Measurements from ENCODE around the gene PGK1. TPM values are rescaled to one million over a fixed set of nuclear protein-coding genes. Genes with fewer than 3 reads are reported as not detected.

PGK1 gene
- total RNA-seq, 1 experiment from 2014 or later, result 607 TPM

DNA sequence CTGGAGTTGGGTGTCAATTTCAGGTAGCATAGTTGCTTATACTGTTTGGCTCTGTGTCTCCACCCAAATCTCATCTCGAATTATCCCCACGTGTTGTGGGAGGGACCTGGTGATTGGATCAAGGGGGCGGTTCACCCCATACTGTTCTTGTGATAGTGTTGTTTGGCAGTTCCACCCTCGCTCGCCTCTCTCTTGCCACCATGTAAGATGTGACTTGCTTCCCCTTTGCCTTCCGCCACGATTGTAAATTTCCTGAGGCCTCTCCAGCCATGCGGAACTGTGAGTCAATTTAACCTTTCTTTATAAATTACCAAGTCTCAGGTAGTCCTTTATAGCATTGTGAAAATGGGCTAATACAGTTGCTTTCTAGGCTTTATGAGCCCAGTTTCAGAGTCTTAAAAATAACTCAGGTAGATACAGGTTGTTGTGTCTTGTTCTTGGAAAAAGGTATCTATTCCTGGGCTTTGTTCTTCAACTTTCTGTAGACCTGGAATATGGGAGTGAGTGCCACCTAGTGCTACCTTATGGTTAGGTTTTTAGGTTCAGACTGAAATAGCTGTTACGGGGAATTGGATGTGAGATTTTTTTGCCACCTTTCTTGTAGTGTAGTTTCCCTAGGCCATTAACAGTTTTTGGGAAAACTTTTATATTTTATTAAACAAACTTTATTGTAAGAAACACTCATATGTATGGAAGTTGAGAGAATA, 15.6 kb downstream of the PGK1 start:
- peak; percentile 72 for ATAC-seq
- DNase-seq (ENCODE audit: low spot score), result no peak
- Mint-ChIP-seq H3K9me3 (no peaks in the 10 kb centered on the region), H3K4me1 (peaks cover 20% of the 10 kb centered on the region), H3K36me3 (peaks cover 90% of the 10 kb centered on the region), H3K27ac (peak overlapping the region; percentile 45; the same call in 1 of the 2 replicates), H3K27me3 (ENCODE audit: low read depth) (no peaks in the 10 kb centered on the region), H3K4me3 (no peak overlapping the region)
- TF ChIP-seq NR3C1 (CRISPR knock-in tag; conservative IDR thresholded peaks at IDR 0.05; ENCODE audit: low read depth) (no peak), ZBTB21 (CRISPR knock-in tag; IDR thresholded peaks at IDR 0.05; ENCODE audit: borderline replicate concordance) (no peak), SMAD3 (CRISPR knock-in tag; IDR thresholded peaks at IDR 0.05; ENCODE audit: borderline replicate concordance) (no peak), TP53 (CRISPR knock-in tag; IDR thresholded peaks at IDR 0.05) (no peak), CBFB (CRISPR knock-in tag; IDR thresholded peaks at IDR 0.05; ENCODE audit: low read depth) (no peak), FOXK1 (CRISPR knock-in tag; IDR thresholded peaks at IDR 0.05) (no peak), TCF7 (CRISPR knock-in tag; IDR thresholded peaks at IDR 0.05; ENCODE audit: low read depth) (no peak), GRHL2 (CRISPR knock-in tag; IDR thresholded peaks at IDR 0.05; ENCODE audit: insufficient replicate concordance, severe bottlenecking) (no peak), ATF1 (CRISPR knock-in tag; IDR thresholded peaks at IDR 0.05) (no peak), ZNF671 (CRISPR knock-in tag; IDR thresholded peaks at IDR 0.05) (no peak), RELA (CRISPR knock-in tag; IDR thresholded peaks at IDR 0.05; ENCODE audit: borderline replicate concordance) (no peak), SP1 (CRISPR knock-in tag; conservative IDR thresholded peaks at IDR 0.05) (no peak), ZNF416 (CRISPR knock-in tag; IDR thresholded peaks at IDR 0.05) (no peak), IRF2 (CRISPR knock-in tag; IDR thresholded peaks at IDR 0.05; ENCODE audit: borderline replicate concordance, low read depth) (no peak)
- TF ChIP-seq, protein P1, sequence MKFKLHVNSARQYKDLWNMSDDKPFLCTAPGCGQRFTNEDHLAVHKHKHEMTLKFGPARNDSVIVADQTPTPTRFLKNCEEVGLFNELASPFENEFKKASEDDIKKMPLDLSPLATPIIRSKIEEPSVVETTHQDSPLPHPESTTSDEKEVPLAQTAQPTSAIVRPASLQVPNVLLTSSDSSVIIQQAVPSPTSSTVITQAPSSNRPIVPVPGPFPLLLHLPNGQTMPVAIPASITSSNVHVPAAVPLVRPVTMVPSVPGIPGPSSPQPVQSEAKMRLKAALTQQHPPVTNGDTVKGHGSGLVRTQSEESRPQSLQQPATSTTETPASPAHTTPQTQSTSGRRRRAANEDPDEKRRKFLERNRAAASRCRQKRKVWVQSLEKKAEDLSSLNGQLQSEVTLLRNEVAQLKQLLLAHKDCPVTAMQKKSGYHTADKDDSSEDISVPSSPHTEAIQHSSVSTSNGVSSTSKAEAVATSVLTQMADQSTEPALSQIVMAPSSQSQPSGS (CRISPR knock-in tag; IDR thresholded peaks at IDR 0.05; ENCODE audit: borderline replicate concordance, low read depth), result no peak
- TF ChIP-seq, protein P2, sequence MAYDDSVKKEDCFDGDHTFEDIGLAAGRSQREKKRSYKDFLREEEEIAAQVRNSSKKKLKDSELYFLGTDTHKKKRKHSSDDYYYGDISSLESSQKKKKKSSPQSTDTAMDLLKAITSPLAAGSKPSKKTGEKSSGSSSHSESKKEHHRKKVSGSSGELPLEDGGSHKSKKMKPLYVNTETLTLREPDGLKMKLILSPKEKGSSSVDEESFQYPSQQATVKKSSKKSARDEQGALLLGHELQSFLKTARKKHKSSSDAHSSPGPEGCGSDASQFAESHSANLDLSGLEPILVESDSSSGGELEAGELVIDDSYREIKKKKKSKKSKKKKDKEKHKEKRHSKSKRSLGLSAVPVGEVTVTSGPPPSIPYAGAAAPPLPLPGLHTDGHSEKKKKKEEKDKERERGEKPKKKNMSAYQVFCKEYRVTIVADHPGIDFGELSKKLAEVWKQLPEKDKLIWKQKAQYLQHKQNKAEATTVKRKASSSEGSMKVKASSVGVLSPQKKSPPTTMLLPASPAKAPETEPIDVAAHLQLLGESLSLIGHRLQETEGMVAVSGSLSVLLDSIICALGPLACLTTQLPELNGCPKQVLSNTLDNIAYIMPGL (CRISPR knock-in tag; IDR thresholded peaks at IDR 0.05), result no peak
- TF ChIP-seq, protein P3, sequence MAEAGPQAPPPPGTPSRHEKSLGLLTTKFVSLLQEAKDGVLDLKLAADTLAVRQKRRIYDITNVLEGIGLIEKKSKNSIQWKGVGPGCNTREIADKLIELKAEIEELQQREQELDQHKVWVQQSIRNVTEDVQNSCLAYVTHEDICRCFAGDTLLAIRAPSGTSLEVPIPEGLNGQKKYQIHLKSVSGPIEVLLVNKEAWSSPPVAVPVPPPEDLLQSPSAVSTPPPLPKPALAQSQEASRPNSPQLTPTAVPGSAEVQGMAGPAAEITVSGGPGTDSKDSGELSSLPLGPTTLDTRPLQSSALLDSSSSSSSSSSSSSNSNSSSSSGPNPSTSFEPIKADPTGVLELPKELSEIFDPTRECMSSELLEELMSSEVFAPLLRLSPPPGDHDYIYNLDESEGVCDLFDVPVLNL (CRISPR knock-in tag; IDR thresholded peaks at IDR 0.05; ENCODE audit: borderline replicate concordance, low read depth), result no peak
- TF ChIP-seq, protein P4, sequence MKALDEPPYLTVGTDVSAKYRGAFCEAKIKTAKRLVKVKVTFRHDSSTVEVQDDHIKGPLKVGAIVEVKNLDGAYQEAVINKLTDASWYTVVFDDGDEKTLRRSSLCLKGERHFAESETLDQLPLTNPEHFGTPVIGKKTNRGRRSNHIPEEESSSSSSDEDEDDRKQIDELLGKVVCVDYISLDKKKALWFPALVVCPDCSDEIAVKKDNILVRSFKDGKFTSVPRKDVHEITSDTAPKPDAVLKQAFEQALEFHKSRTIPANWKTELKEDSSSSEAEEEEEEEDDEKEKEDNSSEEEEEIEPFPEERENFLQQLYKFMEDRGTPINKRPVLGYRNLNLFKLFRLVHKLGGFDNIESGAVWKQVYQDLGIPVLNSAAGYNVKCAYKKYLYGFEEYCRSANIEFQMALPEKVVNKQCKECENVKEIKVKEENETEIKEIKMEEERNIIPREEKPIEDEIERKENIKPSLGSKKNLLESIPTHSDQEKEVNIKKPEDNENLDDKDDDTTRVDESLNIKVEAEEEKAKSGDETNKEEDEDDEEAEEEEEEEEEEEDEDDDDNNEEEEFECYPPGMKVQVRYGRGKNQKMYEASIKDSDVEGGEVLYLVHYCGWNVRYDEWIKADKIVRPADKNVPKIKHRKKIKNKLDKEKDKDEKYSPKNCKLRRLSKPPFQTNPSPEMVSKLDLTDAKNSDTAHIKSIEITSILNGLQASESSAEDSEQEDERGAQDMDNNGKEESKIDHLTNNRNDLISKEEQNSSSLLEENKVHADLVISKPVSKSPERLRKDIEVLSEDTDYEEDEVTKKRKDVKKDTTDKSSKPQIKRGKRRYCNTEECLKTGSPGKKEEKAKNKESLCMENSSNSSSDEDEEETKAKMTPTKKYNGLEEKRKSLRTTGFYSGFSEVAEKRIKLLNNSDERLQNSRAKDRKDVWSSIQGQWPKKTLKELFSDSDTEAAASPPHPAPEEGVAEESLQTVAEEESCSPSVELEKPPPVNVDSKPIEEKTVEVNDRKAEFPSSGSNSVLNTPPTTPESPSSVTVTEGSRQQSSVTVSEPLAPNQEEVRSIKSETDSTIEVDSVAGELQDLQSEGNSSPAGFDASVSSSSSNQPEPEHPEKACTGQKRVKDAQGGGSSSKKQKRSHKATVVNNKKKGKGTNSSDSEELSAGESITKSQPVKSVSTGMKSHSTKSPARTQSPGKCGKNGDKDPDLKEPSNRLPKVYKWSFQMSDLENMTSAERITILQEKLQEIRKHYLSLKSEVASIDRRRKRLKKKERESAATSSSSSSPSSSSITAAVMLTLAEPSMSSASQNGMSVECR (CRISPR knock-in tag; IDR thresholded peaks at IDR 0.05; ENCODE audit: borderline replicate concordance), result no peak
- TF ChIP-seq, protein P5, sequence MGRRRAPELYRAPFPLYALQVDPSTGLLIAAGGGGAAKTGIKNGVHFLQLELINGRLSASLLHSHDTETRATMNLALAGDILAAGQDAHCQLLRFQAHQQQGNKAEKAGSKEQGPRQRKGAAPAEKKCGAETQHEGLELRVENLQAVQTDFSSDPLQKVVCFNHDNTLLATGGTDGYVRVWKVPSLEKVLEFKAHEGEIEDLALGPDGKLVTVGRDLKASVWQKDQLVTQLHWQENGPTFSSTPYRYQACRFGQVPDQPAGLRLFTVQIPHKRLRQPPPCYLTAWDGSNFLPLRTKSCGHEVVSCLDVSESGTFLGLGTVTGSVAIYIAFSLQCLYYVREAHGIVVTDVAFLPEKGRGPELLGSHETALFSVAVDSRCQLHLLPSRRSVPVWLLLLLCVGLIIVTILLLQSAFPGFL (CRISPR knock-in tag; IDR thresholded peaks at IDR 0.05; ENCODE audit: borderline replicate concordance), result no peak
- CTCF ChIA-PET, result interaction anchor here (0.9 kb wide), 1 partner anchor 11 kb away, joined by 4 read pairs; no protein-coding TSS in a partner anchor
- POLR2A ChIA-PET, result no interaction called here

Measured in WTC11 (cell line).